Dedifferentiated amniotic fluid mesenchymal stem cell (primary cell): ENCODE measurements around the gene ERCC3.
"Not testable (repeated sequence)": the region's sequence is repeated elsewhere in the genome, so short reads cannot be mapped to it uniquely, and the experiment has no call there.

Experiments used
- DNase-seq: peaks from one replicate; pipeline ENCODE4 v3.0.0-alpha.2; 2016; ENCODE audit errors: extremely low spot score

The ERCC3 gene

GRCh38 chr2:127279781-127280180 is 14.2 kb downstream of the ERCC3 start:
- DNase-seq = no peak

DNA sequence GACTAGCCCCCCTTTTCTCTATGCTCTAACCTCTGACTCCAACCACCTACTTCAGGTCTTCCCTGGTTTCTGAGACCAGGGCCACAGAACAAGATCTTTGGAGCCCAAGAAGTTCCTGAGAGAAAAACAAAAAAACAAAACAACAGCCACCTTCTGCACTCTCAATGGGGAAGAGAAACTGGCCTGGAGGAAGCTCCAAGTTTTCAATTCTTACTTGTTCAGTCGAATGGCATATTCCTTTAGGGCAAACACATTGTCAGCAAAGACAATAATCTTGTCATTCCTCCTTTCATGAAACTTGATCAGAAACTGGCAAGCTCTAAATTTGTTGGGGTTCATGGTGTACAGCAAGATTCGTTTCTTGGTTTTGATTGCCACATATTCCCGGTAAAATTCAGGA is 15.0 kb downstream of the ERCC3 start:
- no peak for DNase-seq

DNA sequence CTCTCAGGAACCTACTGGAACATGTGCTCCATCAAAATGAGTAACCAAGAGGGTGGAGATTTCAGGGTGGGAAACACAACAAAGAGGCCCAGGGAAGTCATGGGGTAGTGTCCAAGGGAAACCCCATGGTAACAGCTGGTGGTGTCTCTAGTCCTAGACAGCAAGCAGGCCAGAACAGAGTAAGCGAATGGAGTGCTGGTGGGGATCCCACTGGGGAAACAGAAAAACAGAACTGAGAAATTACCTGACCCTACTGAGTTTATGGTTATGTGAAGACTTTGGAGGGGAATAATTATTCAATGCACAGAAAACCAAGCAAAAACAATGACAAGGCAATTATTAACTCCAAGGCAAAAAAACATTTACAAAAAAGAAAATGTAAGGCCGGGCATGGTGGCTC is 16.9 kb downstream of the ERCC3 start:
- DNase-seq = no peak

GRCh38 chr2:127275789-127276188 is 18.2 kb downstream of the ERCC3 start:
- DNase-seq = no peak

GRCh38 chr2:127275356-127275755 is 18.6 kb downstream of the ERCC3 start:
- DNase-seq = no peak

- DNase-seq = no peak
Measured at GRCh38 chr2:127270663-127271062, 23.3 kb downstream of the ERCC3 start.

DNA sequence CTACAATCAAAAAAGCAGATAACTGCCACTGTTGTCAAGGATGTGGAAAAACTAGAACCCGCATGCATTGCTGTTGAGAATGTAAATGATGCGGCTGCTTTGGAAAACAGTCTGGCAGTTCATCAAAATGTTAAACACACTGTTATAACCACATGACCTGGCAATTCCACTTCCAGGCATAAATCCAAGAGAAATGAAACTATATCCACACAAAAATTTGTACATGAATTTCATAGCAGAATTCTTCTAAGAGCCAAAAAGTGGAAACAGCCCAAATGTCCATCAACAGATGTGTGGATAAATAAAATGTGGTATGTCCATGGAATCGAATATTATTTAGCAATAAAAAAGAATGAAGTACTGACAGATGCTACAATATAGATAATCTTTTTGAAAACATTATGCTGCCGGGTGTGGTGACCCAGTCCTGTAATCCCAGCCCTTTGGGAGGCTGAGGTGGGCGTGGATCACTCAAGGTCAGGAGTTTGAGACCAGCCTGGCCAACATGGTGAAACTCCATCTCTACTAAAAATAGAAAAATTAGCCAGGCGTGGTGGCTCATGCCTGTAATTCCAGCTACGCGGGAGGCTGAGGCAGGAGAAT is 32.0 kb downstream of the ERCC3 start:
- peak; percentile 82 for DNase-seq

DNA sequence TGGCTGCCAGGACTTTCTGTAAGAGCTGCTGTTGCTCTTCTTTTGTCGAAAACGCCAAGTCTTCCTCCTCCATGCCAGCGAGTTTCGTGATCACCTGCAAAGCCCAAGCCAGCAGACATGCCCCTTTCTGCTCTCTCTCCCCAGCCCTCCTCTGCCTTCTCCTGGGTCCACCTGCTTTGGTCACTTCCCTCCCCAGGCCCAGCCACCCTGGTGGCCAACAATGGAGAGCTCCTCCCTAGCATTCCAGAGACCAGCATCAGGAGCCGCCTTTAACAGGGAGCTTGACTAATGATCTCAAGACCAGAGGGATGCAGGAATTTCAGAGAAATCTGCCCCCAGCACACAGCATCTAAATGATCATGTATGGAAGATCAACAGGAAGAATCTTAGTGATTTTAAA is 34.6 kb downstream of the ERCC3 start:
- no peak for DNase-seq

DNA sequence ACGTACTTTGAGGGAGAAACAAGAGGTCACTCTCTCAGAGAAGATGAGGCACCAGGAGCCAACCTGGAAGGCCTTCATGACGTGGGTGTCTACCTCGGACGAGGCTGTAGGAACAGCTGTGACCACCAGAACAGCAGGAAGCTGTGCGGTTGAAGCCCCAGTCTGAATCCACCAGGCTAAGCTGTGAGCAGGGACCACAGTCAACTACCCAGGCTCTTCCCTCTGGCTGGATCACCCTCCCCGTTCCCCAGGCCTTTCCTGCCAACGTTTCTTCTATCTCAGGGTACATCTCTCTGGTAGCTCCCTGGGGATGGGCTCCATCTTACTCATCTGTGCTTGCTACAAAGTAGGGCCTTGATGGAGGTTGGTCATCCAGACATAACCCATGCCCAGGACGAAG is 37.1 kb downstream of the ERCC3 start:
- no peak for DNase-seq

- DNase-seq = no peak
Measured at GRCh38 chr2:127256381-127256780, 37.6 kb downstream of the ERCC3 start.

- no peak for DNase-seq
Measured at GRCh38 chr2:127255721-127256120, 38.2 kb downstream of the ERCC3 start.

GRCh38 chr2:127255146-127255545 is 38.8 kb downstream of the ERCC3 start:
- no peak for DNase-seq

GRCh38 chr2:127254386-127254981 is 39.5 kb downstream of the ERCC3 start:
- DNase-seq = no peak

- DNase-seq = not testable (repeated sequence)
Measured at GRCh38 chr2:127241184-127241583, 52.8 kb downstream of the ERCC3 start.

GRCh38 chr2:127239395-127239794 is 54.5 kb downstream of the ERCC3 start:
- DNase-seq = no peak

GRCh38 chr2:127237768-127238167 is 56.2 kb downstream of the ERCC3 start:
- DNase-seq = not testable (repeated sequence)

DNA sequence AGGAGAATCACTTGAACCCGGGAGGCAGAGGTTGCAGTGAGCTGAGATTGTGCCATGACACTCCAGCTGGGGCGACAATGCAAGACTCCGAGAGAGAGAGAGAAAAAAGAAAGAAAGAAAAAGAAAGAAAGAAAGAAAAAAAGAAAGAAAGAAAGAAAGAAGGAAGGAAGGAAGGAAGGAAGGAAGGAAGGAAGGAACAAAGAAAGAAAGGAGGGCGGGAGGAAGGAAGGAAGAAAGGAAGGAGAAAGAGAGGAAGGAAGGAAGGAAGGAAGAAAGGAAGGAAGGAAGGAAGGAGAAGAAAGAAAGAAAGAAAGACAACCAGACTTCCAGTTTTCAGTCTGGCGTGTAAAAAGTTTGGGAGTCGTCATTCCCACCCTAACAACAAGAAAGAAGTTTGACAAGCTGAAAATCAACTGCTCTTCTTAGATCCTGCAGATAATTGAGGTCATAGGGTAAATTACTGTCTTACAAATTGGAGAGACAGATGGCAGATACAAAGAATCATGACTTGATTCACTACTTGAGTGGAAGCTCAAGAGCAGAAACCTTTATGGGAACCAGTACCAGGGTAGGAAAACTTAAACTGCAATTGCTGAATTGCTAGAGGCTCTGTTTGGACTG is 58.8 kb downstream of the ERCC3 start:
- DNase-seq = no peak

- no peak for DNase-seq
Measured at GRCh38 chr2:127233710-127234109, 60.2 kb downstream of the ERCC3 start.

GRCh38 chr2:127231130-127231865 is 62.6 kb downstream of the ERCC3 start:
- DNase-seq = no peak

DNA sequence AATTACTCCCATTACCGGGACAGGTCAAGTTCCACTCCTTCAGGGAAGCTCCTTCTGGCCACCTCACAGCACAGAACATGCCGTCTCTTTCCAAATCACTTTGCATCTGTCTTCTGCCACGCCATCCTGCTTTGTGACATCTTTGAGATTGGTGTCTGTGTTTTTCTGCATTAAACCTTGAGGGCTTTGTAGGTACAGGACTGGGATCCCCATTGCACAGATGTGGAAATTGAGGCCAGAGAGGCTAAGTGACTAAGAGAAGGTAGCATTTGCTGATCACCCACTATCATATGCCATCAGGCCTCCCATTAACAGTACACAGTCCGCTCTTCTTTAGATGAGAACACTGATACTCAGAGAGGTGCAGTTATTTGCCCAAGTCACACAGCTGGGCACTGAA is 64.4 kb downstream of the ERCC3 start:
- no peak for DNase-seq

- DNase-seq = no peak
Measured at GRCh38 chr2:127228102-127228501, 65.8 kb downstream of the ERCC3 start.

GRCh38 chr2:127227264-127227660 is 66.7 kb downstream of the ERCC3 start:
- not testable (repeated sequence) for DNase-seq
